HUES64 (cell line): ENCODE results near the gene PPP4R1.

Source experiments
- H3K27ac ChIP-seq: 2 replicates; pipeline ENCODE4 v1.7.0; 2013; ENCODE audit warnings: low read depth, low read length, inconsistent platforms
- H3K27me3 ChIP-seq: 2 replicates; pipeline ENCODE4 v1.6.1; 2013; ENCODE audit warnings: mild to moderate bottlenecking, low read length; ENCODE audit not compliant: insufficient read depth
- H3K36me3 ChIP-seq: 2 replicates; pipeline ENCODE4 v1.6.1; 2013; ENCODE audit warnings: mild to moderate bottlenecking, low read length; ENCODE audit not compliant: insufficient read depth
- H3K4me1 ChIP-seq: 2 replicates; pipeline ENCODE4 v1.6.1; 2013; ENCODE audit warnings: mild to moderate bottlenecking, low read length, moderate library complexity; ENCODE audit not compliant: insufficient read depth
- H3K4me3 ChIP-seq: 2 replicates; pipeline ENCODE4 v1.5.1; 2013; ENCODE audit warnings: mild to moderate bottlenecking, low read length, moderate library complexity
- H3K9ac ChIP-seq: 2 replicates; pipeline ENCODE4 v1.6.1; 2013; ENCODE audit warnings: mild to moderate bottlenecking, low read depth, low read length
- H3K9me3 ChIP-seq: 2 replicates; pipeline ENCODE4 v1.6.1; 2013; ENCODE audit warnings: low read depth, low read length; ENCODE audit not compliant: insufficient read depth
- WGBS: fragments of 150-250, 120-280 bp; methylation state at CpG from one replicate; pipeline ENCODE4 v1.1.7; 2013; ENCODE audit warnings: missing lambda C conversion rate; 5-methylcytosine and 5-hydroxymethylcytosine counted together

PPP4R1 gene

DNA sequence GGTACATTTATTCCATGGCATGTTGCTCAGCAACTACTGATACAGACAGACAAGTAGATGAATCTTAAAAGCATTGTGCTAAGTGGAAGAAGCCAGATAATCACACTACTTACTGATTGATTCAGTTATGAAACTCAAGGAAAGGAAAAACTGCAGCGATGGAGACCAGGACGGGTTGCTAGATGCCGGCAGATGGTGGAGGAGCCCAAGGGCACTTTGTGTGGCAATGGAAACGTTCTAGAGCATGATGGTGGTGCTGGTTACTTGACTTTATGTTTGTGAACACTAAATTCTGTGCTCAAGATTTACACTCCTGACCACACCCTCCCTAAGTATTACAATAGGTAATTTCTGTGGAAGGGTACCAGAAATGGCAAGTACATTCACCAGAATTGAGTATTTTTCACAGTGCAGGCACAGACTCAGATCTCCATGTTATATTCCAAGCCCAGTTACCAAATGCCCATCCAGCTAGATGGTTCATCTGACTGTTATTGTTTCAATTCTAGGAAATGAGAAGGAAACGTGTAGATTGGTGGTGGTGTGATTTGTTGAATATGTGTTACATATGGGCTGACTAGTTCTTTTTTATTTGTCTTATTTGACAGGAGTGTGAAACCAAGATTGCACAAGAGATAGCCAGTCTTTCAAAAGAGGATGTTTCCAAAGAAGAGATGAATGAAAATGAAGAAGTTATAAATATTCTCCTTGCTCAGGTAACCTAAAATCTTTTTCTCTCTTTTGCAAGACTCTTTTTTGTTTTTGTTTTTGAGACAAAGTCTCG is 83.9 kb downstream of the PPP4R1 start:
- no peaks in the 10 kb centered on the region for H3K27me3 ChIP-seq
- peaks cover 82% of the 10 kb centered on the region for H3K36me3 ChIP-seq
- H3K9ac ChIP-seq: no peak overlapping the region
- no peak overlapping the region for H3K4me3 ChIP-seq
- peaks cover 12% of the 10 kb centered on the region for H3K9me3 ChIP-seq
- 97% methylated on average over 6 of the region's 6 CpGs for WGBS
- no peak overlapping the region for H3K27ac ChIP-seq
- no peaks in the 10 kb centered on the region for H3K4me1 ChIP-seq

DNA sequence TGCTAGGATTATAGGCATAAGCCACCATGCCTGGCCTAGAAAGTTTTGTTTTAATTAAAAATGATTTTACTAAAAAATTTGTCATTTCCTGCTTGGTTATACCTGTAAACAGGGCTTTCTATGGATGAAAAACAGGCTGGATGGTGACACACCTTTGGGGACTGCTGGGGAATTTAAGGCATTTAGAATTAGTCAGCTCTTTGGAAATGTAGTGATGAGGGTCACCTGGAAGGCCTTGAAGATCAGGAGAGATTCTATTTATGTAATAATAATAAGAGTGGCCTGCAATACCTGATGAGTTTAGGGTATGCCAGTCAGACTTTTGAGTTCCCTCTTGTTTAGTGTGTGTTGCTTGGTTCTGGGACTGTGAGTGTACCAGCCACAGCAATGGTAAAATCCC is 87.9 kb downstream of the PPP4R1 start:
- H3K9ac ChIP-seq: no peak overlapping the region
- no peaks in the 10 kb centered on the region for H3K4me1 ChIP-seq
- H3K27me3 ChIP-seq: no peaks in the 10 kb centered on the region
- peaks cover 70% of the 10 kb centered on the region for H3K36me3 ChIP-seq
- peaks cover 12% of the 10 kb centered on the region for H3K9me3 ChIP-seq
- H3K4me3 ChIP-seq: no peak overlapping the region
- H3K27ac ChIP-seq: no peak overlapping the region

DNA sequence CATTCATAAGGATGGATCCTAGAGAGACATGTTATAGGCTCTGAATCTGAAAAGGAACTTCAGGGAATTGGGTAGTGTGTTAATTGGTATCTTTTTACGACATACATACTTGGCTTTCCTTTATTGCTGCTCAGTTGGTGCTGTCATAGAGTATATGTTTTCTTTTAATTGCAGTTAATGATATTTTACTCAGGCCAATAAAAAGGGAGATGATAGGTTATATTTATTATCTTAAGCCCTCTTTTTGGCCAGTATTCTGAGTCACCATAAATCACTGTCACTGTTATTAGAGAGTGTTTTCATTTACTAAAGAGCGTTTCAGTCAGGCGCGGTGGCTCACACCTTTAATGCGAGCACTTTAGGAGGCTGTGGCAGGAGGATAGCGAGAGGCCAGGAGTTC is 91.4 kb downstream of the PPP4R1 start:
- Histone ChIP-seq H3K27me3 (no peaks in the 10 kb centered on the region), H3K27ac (no peak overlapping the region), H3K9ac (no peak overlapping the region), H3K4me1 (no peaks in the 10 kb centered on the region), H3K4me3 (no peak overlapping the region), H3K36me3 (peaks cover 54% of the 10 kb centered on the region), H3K9me3 (peaks cover 12% of the 10 kb centered on the region)
- WGBS: 96% methylated on average over 6 of the region's 6 CpGs

DNA sequence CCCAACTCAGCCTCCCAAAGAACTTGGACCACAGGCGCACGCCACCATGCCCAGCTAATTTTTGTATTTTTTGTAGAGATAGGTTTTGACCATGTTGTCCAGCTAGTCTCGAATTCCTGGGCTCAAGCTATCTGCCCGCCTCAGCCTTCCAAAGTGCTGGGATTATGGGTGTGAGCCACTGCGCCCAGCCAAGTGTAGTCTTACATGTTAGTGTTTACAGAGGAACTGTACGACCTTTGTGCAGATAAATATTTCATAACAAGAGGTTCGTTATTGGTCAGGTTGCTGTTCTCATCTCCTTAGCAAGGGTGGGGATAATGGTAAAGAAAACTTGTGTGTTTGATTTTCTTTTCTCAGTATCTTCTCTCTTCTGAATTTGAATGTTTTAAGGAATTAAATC is 92.6 kb downstream of the PPP4R1 start:
- H3K36me3 ChIP-seq: peaks cover 51% of the 10 kb centered on the region
- no peak overlapping the region for H3K27ac ChIP-seq
- H3K27me3 ChIP-seq: no peaks in the 10 kb centered on the region
- H3K4me3 ChIP-seq: no peak overlapping the region
- H3K4me1 ChIP-seq: no peaks in the 10 kb centered on the region
- no peak overlapping the region for H3K9ac ChIP-seq
- 97% methylated on average over 7 of the region's 7 CpGs for WGBS
- H3K9me3 ChIP-seq: peaks cover 3% of the 10 kb centered on the region; the same call in 1 of the 2 replicates

DNA sequence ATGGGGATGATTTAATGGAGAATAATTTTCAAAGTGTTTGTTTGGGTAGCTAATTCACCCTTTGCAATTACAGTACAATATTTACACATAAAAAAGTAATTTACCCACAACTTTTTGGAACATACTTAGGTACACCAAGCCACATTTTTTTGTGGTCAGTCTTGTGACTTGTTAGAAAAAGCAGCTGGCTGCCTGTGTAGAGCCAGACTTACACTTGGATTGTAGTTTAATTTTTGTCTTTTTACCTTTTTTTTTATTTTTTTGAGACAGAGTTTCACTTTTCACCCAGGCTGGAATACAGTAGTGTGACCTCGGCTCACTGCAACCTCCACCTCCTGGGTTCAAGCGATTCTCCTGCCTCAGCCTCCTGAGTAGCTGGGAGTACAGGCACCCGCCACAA is 93.7 kb downstream of the PPP4R1 start:
- Histone ChIP-seq H3K27me3 (no peaks in the 10 kb centered on the region), H3K4me3 (no peak overlapping the region), H3K36me3 (peaks cover 43% of the 10 kb centered on the region), H3K27ac (no peak overlapping the region), H3K9ac (no peak overlapping the region), H3K9me3 (no peaks in the 10 kb centered on the region), H3K4me1 (no peaks in the 10 kb centered on the region)
- 100% methylated on average over 3 of the region's 3 CpGs for WGBS

DNA sequence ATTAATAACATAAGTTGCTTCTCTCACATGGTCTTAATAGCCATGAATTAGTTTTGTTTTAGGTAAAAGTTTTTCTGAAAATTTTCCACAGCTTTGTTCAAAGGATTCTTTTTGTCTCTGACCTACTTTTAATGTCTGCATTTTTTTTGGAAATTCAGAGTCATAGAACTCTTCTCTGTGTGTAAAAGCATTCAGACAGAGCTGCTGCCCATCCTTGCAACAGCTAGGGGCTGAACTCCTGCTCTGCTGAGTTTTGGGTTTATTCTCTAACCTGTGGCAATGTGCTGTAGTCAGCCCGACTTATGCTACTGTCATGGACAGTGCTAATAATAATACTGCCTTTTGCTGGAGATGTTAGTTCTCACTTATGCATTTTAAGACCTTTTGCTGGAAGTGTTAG is 95.0 kb downstream of the PPP4R1 start:
- Histone ChIP-seq H3K27me3 (no peaks in the 10 kb centered on the region), H3K4me3 (no peak overlapping the region), H3K4me1 (no peaks in the 10 kb centered on the region), H3K36me3 (peaks cover 35% of the 10 kb centered on the region), H3K27ac (no peak overlapping the region), H3K9ac (no peak overlapping the region), H3K9me3 (no peaks in the 10 kb centered on the region)
- WGBS: 100% methylated on average over 1 of the region's 1 CpG

DNA sequence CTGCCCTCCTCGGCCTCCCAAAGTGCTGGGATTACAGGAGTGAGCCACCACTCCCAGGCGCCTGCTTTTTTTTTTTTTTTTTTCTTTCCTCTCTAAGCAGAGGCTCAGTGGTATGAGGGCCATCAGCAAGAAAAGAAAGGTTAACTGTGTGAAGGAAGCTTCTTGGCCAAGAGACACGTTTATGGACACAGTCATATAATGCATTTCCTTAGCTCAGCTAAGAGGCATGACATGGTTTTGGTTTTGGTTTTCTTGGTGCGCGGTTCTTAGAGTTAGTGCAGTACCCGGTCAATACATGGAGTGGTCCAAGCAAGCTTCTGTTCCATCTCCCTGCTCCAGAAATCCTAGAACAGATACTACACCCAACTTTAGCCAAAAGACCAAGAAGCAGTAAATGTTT is 96.5 kb downstream of the PPP4R1 start:
- Histone ChIP-seq H3K4me3 (no peak overlapping the region), H3K9ac (no peak overlapping the region), H3K4me1 (no peaks in the 10 kb centered on the region), H3K36me3 (peaks cover 40% of the 10 kb centered on the region), H3K9me3 (no peaks in the 10 kb centered on the region), H3K27ac (no peak overlapping the region), H3K27me3 (no peaks in the 10 kb centered on the region)
- WGBS: 88% methylated on average over 5 of the region's 6 CpGs

DNA sequence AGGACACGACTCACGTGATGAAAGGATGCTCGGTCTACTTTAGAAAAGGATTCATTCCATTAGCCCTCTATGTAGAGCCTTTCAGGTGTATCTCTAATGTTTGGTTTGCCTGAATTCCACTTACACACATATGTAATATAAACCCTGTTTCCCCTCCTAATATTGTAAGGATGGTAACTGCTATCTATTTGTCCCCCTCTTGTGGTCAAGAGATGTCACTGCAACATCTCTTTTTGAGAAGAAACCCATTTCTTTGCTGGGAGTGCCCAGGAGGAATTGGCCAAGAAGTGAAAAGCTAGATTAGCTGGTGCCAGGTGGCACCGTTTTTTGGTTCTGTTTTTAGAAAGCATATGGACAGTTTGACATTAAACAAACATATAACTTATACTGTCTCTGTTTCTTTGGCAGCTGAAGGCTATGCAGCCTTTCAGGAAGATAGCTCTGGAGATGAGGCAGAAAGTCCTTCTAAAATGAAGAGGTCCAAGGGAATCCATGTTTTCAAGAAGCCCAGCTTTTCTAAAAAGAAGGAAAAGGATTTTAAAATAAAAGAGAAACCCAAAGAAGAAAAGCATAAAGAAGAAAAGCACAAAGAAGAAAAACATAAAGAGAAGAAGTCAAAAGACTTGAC is 97.8 kb downstream of the PPP4R1 start:
- Histone ChIP-seq H3K27me3 (no peaks in the 10 kb centered on the region), H3K4me3 (no peak overlapping the region), H3K9me3 (no peaks in the 10 kb centered on the region), H3K9ac (no peak overlapping the region), H3K27ac (no peak overlapping the region), H3K36me3 (peaks cover 33% of the 10 kb centered on the region), H3K4me1 (0 out of 2 replicates have a peak, but pooled peaks cover 6% of the 10 kb centered on the region)
- 92% methylated on average over 3 of the region's 4 CpGs for WGBS

DNA sequence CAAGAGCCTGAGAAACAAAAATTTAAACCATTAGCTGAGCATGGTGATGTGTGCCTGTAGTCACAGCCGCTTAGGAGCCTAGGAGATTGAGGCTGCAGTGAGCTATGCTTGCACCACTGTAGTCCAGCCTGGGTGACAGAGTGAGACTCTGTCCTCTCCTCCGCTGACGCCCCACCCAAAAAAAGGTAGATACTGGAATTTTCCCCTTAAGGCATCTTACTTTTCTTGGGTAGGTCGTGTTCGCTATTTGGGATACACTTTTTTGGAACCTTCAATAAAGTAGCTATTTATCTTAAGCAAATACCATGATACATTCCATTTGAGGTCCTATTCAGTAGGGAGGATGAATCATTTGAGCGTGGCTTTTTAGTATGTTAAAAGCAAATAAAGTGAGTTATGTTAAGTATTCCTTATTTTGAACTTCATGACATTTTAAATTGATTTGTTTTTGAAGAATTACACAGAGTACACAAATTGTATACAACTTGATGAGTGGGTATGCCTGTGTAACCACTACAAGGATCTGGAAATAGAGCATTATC is 100.3 kb downstream of the PPP4R1 start:
- Histone ChIP-seq H3K9ac (no peak overlapping the region), H3K4me1 (0 out of 2 replicates have a peak, but pooled peaks cover 6% of the 10 kb centered on the region), H3K4me3 (no peak overlapping the region), H3K36me3 (peaks cover 30% of the 10 kb centered on the region), H3K27me3 (no peaks in the 10 kb centered on the region), H3K9me3 (no peaks in the 10 kb centered on the region), H3K27ac (no peak overlapping the region)
- WGBS: 96% methylated on average over 6 of the region's 6 CpGs

DNA sequence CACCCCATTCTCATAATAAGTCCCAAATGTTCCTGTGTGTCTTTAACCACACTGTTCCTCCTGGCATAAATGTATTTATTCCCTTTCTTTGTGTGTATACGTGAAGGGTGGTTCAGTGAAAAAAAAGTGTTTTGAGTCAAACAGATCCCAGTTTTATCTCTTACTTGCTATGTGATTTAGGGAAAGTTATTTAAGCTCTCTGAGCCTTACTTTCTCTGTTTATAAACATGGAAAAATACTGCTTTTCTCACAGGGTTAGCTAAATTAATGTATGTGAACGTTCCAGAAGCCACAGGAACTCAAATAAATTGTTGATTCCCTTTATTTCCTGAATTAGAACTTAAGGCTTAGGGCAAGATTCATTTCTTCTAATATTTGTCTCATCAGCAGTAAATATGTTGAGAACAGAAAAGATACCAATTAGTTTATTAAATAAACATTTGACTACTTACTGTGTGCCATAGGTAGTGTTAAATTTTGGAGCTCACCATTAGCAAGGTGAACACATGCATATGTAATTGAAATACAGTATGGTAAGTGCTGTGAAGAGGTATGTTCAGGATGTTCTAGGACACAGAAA is 105.8 kb downstream of the PPP4R1 start:
- H3K4me1 ChIP-seq: peaks cover 14% of the 10 kb centered on the region
- H3K4me3 ChIP-seq: no peak overlapping the region
- 100% methylated on average over 1 of the region's 2 CpGs for WGBS
- H3K9ac ChIP-seq: no peak overlapping the region
- no peaks in the 10 kb centered on the region for H3K27me3 ChIP-seq
- H3K36me3 ChIP-seq: 0 out of 2 replicates have a peak, but pooled peaks cover under 1% of the 10 kb centered on the region
- H3K27ac ChIP-seq: no peak overlapping the region
- H3K9me3 ChIP-seq: peaks cover 5% of the 10 kb centered on the region; the same call in 1 of the 2 replicates

DNA sequence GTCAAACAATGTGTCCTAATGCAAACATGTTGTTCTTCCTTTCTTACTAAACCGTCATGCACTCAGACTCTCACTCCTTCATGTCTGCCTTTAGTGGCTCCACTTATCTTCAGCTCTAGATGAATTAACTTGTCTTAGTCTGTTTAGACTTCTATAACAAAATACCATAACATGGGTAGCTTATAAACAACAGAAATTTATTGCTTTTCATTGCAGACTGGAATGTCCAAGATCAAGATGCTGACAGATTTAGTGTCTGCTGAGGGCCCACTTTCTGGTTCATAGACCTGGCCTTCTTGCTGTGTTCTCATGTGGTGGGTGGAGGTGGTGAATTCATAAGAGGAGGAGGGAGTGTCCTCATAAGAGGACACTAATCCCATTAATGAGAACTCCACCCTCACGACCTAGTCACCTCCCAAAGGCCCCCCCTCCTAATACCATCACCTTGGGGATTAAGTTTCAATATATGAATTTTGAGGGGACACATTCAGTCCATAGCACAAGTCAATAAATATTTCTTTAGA is 106.7 kb downstream of the PPP4R1 start:
- H3K36me3 ChIP-seq: no peaks in the 10 kb centered on the region
- no peak overlapping the region for H3K27ac ChIP-seq
- no peak overlapping the region for H3K4me3 ChIP-seq
- 91% methylated on average over 1 of the region's 2 CpGs for WGBS
- no peak overlapping the region for H3K9ac ChIP-seq
- H3K4me1 ChIP-seq: peaks cover 12% of the 10 kb centered on the region
- no peaks in the 10 kb centered on the region for H3K27me3 ChIP-seq
- H3K9me3 ChIP-seq: peaks cover 10% of the 10 kb centered on the region
